Activated T-helper 17 cell treated with anti-CD3 and anti-CD28 coated beads, Interleukin-2, amount 50 U/mL, for 72 hours (primary cell): Measurements from ENCODE around the gene MAPT. TPM values are rescaled to one million over a fixed set of nuclear protein-coding genes. Genes with fewer than 3 reads are reported as not detected.
A peak's percentile ranks its signal among the peaks of the same experiment; 100 is the strongest.
"Not testable (repeated sequence)": the region's sequence is repeated elsewhere in the genome, so short reads cannot be mapped to it uniquely, and the experiment has no call there.

Experiments
- ATAC-seq: fragments of 150-1000 bp; cut with Tn5 transposase; replicated peaks from 2 replicates; pipeline ENCODE4 v1.10.0; 2021; ENCODE audit warnings: mild to moderate bottlenecking, moderate library complexity
- H3K27ac Mint-ChIP-seq: one replicate; pipeline ENCODE4 v1.8.0; 2022; ENCODE audit warnings: mixed read lengths
- H3K27me3 Mint-ChIP-seq: one replicate; pipeline ENCODE4 v1.8.0; 2022; ENCODE audit warnings: mixed read lengths
- H3K36me3 Mint-ChIP-seq: one replicate; pipeline ENCODE4 v1.8.0; 2022; ENCODE audit warnings: low read depth, mild to moderate bottlenecking, mixed read lengths
- H3K4me1 Mint-ChIP-seq: one replicate; pipeline ENCODE4 v1.8.0; 2022; ENCODE audit warnings: mixed read lengths
- H3K4me3 Mint-ChIP-seq: one replicate; pipeline ENCODE4 v1.8.0; 2022; ENCODE audit warnings: mild to moderate bottlenecking, mixed read lengths
- H3K9me3 Mint-ChIP-seq: one replicate; pipeline ENCODE4 v1.8.0; 2022; ENCODE audit warnings: mixed read lengths
- total RNA-seq, 2 donors: library from RNA; stranded (reverse); gene quantifications; one replicate each; pipeline ENCODE4 v1.2.3, GENCODE V29; 2022

The MAPT gene
- total RNA-seq, 2 donors from 2014 or later = 0.63 to 4.9 TPM

GRCh38 chr17:45851873-45852272 lies 42.5 kb upstream of the MAPT start:
- ATAC-seq = no peak
- H3K4me3 Mint-ChIP-seq = no peak overlapping the region
- no peaks in the 10 kb centered on the region for H3K9me3 Mint-ChIP-seq
- H3K4me1 Mint-ChIP-seq = peaks cover 3% of the 10 kb centered on the region
- peaks cover 4% of the 10 kb centered on the region for H3K27me3 Mint-ChIP-seq
- no peaks in the 10 kb centered on the region for H3K36me3 Mint-ChIP-seq
- no peak overlapping the region for H3K27ac Mint-ChIP-seq

- Mint-ChIP-seq H3K4me1 (peaks cover 3% of the 10 kb centered on the region), H3K27ac (no peak overlapping the region), H3K27me3 (peaks cover 4% of the 10 kb centered on the region), H3K4me3 (no peak overlapping the region), H3K9me3 (no peaks in the 10 kb centered on the region), H3K36me3 (no peaks in the 10 kb centered on the region)
- peak; percentile 70 for ATAC-seq
These were observed 41.6 kb upstream of the MAPT start for GRCh38 chr17:45852535-45853297.

GRCh38 chr17:45854209-45854608 lies 40.1 kb upstream of the MAPT start:
- Mint-ChIP-seq H3K27ac (no peak overlapping the region), H3K4me1 (peaks cover 3% of the 10 kb centered on the region), H3K27me3 (peaks cover 8% of the 10 kb centered on the region), H3K9me3 (no peaks in the 10 kb centered on the region), H3K36me3 (no peaks in the 10 kb centered on the region), H3K4me3 (no peak overlapping the region)
- no peak for ATAC-seq

- ATAC-seq = no peak
- H3K9me3 Mint-ChIP-seq = no peaks in the 10 kb centered on the region
- H3K36me3 Mint-ChIP-seq = no peaks in the 10 kb centered on the region
- no peak overlapping the region for H3K4me3 Mint-ChIP-seq
- peaks cover 3% of the 10 kb centered on the region for H3K4me1 Mint-ChIP-seq
- H3K27me3 Mint-ChIP-seq = peaks cover 15% of the 10 kb centered on the region
- H3K27ac Mint-ChIP-seq = no peak overlapping the region
These were observed 38.5 kb upstream of the MAPT start for GRCh38 chr17:45855691-45856336.

GRCh38 chr17:45857977-45858708 lies 36.2 kb upstream of the MAPT start:
- ATAC-seq = no peak
- H3K27me3 Mint-ChIP-seq = peaks cover 20% of the 10 kb centered on the region
- no peaks in the 10 kb centered on the region for H3K36me3 Mint-ChIP-seq
- no peaks in the 10 kb centered on the region for H3K9me3 Mint-ChIP-seq
- no peak overlapping the region for H3K27ac Mint-ChIP-seq
- no peak overlapping the region for H3K4me3 Mint-ChIP-seq
- no peaks in the 10 kb centered on the region for H3K4me1 Mint-ChIP-seq

DNA sequence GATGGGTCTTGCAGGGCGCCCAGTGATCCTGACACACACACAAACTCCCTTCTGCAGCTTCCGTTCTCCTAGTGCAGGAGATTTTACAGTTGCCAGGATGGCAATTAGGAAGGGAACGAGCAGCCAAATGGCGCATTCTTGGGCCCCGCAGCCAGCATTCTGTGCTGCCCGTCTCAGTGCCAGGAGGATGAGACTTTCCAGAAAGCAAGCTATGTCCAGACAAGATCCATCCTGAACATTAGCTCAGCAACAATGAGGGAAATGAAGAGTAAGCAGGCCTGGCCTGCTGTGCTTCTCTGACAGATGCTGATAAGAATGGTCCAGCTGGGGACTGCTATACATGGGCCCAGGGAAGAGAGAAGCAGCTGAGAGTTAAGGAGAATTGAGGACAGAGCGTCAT lies 33.2 kb upstream of the MAPT start:
- peaks cover 3% of the 10 kb centered on the region for H3K4me1 Mint-ChIP-seq
- H3K36me3 Mint-ChIP-seq = no peaks in the 10 kb centered on the region
- ATAC-seq = no peak
- no peak overlapping the region for H3K27ac Mint-ChIP-seq
- H3K9me3 Mint-ChIP-seq = no peaks in the 10 kb centered on the region
- peaks cover 22% of the 10 kb centered on the region for H3K27me3 Mint-ChIP-seq
- H3K4me3 Mint-ChIP-seq = no peak overlapping the region

DNA sequence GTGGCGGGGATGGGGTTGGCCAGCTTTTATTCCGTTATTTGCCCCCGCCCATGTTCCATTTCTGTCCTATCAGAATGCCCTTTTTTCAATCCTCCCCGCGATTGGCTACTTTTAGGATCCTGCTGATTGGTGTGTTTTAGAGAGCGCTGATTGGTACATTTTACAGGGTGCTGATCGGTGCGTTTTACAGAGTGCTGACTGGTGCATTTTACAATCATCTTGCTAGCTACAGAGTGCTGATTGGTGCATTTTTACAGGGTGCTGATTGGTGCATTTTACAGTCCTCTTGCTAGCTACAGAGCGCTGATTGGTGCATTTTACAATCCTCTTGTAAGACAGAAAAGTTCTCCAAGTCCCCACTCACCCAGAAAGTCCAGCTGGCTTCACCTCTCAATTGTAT lies 32.2 kb upstream of the MAPT start:
- not testable (repeated sequence) for H3K4me1 Mint-ChIP-seq, H3K9me3 Mint-ChIP-seq, H3K4me3 Mint-ChIP-seq, H3K36me3 Mint-ChIP-seq, ATAC-seq, H3K27ac Mint-ChIP-seq
- H3K27me3 Mint-ChIP-seq = peaks cover 22% of the 10 kb centered on the region

DNA sequence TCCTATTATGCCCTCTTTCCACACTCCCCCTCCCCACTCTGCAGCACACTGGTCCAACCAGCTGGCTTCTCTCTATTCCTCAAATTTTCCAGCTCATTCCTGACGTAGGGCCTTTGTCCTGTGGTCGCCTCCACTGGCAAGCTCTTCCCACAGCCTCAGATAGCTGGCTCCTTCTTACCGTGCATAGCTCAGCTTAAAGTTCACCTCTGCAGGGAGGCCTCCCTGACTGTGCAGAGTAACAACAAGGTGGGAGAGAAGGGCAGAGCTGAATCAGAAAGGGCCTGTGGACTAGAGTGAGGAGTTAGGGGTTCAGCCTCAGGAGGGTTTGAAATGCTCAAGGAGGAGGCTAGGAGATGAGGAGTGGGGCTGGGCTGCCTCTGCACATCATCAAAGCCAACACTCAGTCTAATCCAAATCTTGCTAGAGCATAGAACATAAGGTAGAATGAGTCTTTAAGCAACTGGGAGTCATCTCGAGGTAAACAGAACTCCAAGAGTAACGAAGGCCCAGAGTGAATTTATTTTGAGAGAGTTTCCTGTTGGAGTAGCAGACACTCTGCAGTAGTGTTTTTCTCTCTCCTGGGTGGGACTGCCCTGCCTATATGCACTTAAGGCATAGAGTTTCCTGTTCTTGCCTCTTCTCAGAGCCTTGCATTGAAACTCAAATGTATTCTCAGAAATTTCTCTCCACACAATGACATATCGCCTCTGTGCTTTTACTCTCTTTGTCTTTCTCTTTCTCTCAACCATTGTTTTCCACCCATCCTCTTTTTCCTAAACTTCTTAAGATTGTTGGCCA lies 30.3 kb upstream of the MAPT start:
- ATAC-seq = no peak
- Mint-ChIP-seq H3K27me3 (peaks cover 18% of the 10 kb centered on the region), H3K4me3 (no peak overlapping the region), H3K27ac (no peak overlapping the region), H3K9me3 (no peaks in the 10 kb centered on the region), H3K4me1 (peaks cover 3% of the 10 kb centered on the region), H3K36me3 (no peaks in the 10 kb centered on the region)

- no peaks in the 10 kb centered on the region for H3K36me3 Mint-ChIP-seq
- peaks cover 6% of the 10 kb centered on the region for H3K27me3 Mint-ChIP-seq
- H3K4me1 Mint-ChIP-seq = peaks cover 15% of the 10 kb centered on the region
- no peak overlapping the region for H3K27ac Mint-ChIP-seq
- ATAC-seq = no peak
- H3K9me3 Mint-ChIP-seq = no peaks in the 10 kb centered on the region
- H3K4me3 Mint-ChIP-seq = no peak overlapping the region
These were observed 27.2 kb upstream of the MAPT start for GRCh38 chr17:45867171-45867570.

DNA sequence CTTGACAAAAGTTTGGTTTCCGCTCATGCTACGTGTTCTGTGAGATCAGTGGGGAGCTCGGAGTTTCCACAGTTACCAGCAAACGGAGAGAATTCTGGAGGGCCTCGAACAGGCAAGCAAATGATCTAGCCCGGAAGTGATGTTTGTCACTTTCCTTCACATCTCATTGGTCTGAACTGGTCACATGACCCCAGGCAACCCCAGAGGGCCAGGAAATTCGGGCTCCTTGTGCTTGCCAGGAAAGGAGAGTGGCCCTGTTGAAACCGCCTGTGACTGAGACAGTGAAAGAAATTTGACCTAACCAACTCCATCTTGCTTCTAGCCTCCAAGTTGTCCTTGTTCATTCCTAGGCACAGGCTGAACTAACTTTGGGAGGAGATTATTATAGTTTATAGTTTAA lies 26.7 kb upstream of the MAPT start:
- peaks cover 6% of the 10 kb centered on the region for H3K27me3 Mint-ChIP-seq
- H3K4me3 Mint-ChIP-seq = no peak overlapping the region
- ATAC-seq = no peak
- no peaks in the 10 kb centered on the region for H3K36me3 Mint-ChIP-seq
- H3K4me1 Mint-ChIP-seq = peaks cover 15% of the 10 kb centered on the region
- no peak overlapping the region for H3K27ac Mint-ChIP-seq
- no peaks in the 10 kb centered on the region for H3K9me3 Mint-ChIP-seq

GRCh38 chr17:45868276-45868675 lies 26.1 kb upstream of the MAPT start:
- H3K27ac Mint-ChIP-seq = peak overlapping the region; percentile 68
- H3K27me3 Mint-ChIP-seq = peaks cover 6% of the 10 kb centered on the region
- H3K4me1 Mint-ChIP-seq = peaks cover 15% of the 10 kb centered on the region
- no peaks in the 10 kb centered on the region for H3K36me3 Mint-ChIP-seq
- ATAC-seq = peak; percentile 33
- H3K4me3 Mint-ChIP-seq = no peak overlapping the region
- H3K9me3 Mint-ChIP-seq = no peaks in the 10 kb centered on the region

DNA sequence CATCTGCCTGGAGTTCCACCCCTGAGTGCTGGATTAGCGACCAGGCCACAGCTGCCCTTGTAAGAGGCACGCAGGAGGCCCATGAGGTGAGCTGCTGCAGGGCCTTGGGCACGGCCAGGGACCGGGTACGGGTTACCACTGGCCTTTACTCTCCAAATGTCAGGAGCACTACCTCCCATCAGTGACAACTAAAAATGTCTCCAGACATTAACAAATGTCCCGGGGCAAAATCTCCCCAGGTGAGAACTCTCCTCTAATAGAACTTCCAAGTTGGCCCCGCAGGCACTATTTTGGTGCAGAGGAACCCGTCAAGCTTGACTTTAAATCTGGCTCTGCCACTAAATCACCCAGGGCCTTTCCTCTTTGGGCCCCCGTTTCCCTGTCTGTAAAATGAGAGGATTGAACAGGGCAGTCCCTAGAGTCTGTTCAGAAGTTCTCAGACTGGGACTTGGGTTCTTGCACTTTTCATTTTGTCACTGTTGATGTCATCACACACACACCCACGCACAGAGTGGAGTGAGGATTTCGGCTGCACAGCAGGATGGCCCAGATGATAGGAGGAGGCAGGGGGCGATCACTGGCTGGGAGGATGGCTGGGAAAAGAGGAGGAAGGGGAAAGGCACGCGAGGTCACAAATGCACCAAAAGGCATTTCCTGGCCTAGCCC lies 24.5 kb upstream of the MAPT start:
- Mint-ChIP-seq H3K36me3 (no peaks in the 10 kb centered on the region), H3K4me1 (peaks cover 11% of the 10 kb centered on the region), H3K9me3 (no peaks in the 10 kb centered on the region), H3K27me3 (peaks cover 3% of the 10 kb centered on the region), H3K4me3 (no peak overlapping the region), H3K27ac (no peak overlapping the region)
- ATAC-seq = no peak

- Mint-ChIP-seq H3K36me3 (no peaks in the 10 kb centered on the region), H3K9me3 (no peaks in the 10 kb centered on the region), H3K4me3 (no peak overlapping the region), H3K4me1 (peaks cover 11% of the 10 kb centered on the region), H3K27ac (no peak overlapping the region), H3K27me3 (peaks cover 1% of the 10 kb centered on the region)
- ATAC-seq = no peak
These were observed 23.9 kb upstream of the MAPT start for GRCh38 chr17:45870342-45870974.
